Liver (tissue), 3 donors: ENCODE results near the gene PDS5A.

Experiments used
- EGR1 ChIP-seq, 2 donors: IDR thresholded peaks; 2 replicates each; pipeline ENCODE4 v1.6.1; 2016 to 2018; ENCODE audit warnings: antibody characterized with exemption in 2 of 2, low read depth in 2 of 2
- GABPA ChIP-seq, 2 donors: IDR thresholded peaks in 1 of 2; conservative IDR thresholded peaks in 1 of 2; 2 replicates each; pipeline ENCODE4 v1.6.1; 2016; ENCODE audit warnings: antibody characterized with exemption in 2 of 2, mild to moderate bottlenecking in 1 of 2, moderate library complexity in 1 of 2
- JUND ChIP-seq, 2 donors: IDR thresholded peaks; 2 replicates each; pipeline ENCODE4 v1.6.1; 2016; ENCODE audit warnings: antibody characterized with exemption in 2 of 2
- NR2F2 ChIP-seq: IDR thresholded peaks from 2 replicates; pipeline ENCODE4 v1.6.1; 2016; ENCODE audit warnings: antibody characterized with exemption
- YY1 ChIP-seq: IDR thresholded peaks from 2 replicates; pipeline ENCODE4 v1.6.1; 2016; ENCODE audit warnings: antibody characterized with exemption, mild to moderate bottlenecking
- TF ChIP-seq, protein P1 (sequence below): IDR thresholded peaks from 2 replicates; pipeline ENCODE4 v1.6.1; 2016; ENCODE audit warnings: antibody characterized with exemption, mild to moderate bottlenecking
- TF ChIP-seq, protein P2 (sequence below): fragments of 150-350 bp; IDR thresholded peaks from 2 replicates; pipeline ENCODE4 v1.5.1; 2017; ENCODE audit warnings: improper control_type of control experiment, low read depth, low read length; ENCODE audit not compliant: missing input control
- TF ChIP-seq, protein P3 (sequence below): IDR thresholded peaks from 2 replicates; pipeline ENCODE4 v1.6.1; 2016; ENCODE audit warnings: antibody characterized with exemption
- donor health status: healthy.
- donor health status: healthy.

DNA sequence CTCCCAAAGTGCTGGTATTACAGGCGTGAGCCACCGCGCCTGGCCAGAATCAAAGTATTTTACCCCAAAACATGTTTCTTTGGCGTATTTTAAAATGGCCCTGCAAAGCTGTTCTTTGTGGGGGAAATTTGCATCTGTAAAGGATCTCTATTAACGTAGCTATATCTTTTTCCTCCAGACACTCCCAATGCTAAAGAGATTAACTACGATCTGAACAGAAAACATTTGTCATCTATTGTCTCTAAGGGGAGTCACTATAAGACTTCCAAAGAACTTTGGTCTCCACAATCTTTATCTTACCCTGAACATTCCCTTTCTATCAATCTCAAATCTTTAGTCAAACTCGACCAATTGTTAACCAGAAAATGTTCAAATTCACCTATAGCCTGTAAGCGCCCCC is 19.1 kb upstream of the PDS5A start:
- no peak for TF ChIP-seq JUND (IDR thresholded peaks at IDR 0.05)
- TF ChIP-seq, protein P1, sequence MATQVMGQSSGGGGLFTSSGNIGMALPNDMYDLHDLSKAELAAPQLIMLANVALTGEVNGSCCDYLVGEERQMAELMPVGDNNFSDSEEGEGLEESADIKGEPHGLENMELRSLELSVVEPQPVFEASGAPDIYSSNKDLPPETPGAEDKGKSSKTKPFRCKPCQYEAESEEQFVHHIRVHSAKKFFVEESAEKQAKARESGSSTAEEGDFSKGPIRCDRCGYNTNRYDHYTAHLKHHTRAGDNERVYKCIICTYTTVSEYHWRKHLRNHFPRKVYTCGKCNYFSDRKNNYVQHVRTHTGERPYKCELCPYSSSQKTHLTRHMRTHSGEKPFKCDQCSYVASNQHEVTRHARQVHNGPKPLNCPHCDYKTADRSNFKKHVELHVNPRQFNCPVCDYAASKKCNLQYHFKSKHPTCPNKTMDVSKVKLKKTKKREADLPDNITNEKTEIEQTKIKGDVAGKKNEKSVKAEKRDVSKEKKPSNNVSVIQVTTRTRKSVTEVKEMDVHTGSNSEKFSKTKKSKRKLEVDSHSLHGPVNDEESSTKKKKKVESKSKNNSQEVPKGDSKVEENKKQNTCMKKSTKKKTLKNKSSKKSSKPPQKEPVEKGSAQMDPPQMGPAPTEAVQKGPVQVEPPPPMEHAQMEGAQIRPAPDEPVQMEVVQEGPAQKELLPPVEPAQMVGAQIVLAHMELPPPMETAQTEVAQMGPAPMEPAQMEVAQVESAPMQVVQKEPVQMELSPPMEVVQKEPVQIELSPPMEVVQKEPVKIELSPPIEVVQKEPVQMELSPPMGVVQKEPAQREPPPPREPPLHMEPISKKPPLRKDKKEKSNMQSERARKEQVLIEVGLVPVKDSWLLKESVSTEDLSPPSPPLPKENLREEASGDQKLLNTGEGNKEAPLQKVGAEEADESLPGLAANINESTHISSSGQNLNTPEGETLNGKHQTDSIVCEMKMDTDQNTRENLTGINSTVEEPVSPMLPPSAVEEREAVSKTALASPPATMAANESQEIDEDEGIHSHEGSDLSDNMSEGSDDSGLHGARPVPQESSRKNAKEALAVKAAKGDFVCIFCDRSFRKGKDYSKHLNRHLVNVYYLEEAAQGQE, result no peak
- TF ChIP-seq, protein P2, sequence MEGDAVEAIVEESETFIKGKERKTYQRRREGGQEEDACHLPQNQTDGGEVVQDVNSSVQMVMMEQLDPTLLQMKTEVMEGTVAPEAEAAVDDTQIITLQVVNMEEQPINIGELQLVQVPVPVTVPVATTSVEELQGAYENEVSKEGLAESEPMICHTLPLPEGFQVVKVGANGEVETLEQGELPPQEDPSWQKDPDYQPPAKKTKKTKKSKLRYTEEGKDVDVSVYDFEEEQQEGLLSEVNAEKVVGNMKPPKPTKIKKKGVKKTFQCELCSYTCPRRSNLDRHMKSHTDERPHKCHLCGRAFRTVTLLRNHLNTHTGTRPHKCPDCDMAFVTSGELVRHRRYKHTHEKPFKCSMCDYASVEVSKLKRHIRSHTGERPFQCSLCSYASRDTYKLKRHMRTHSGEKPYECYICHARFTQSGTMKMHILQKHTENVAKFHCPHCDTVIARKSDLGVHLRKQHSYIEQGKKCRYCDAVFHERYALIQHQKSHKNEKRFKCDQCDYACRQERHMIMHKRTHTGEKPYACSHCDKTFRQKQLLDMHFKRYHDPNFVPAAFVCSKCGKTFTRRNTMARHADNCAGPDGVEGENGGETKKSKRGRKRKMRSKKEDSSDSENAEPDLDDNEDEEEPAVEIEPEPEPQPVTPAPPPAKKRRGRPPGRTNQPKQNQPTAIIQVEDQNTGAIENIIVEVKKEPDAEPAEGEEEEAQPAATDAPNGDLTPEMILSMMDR, result no peak
- TF ChIP-seq GABPA (IDR thresholded peaks at IDR 0.05 in 1 of 2, conservative IDR thresholded peaks at IDR 0.05 in 1 of 2), result no peak
- no peak for TF ChIP-seq NR2F2
- TF ChIP-seq, protein P3, sequence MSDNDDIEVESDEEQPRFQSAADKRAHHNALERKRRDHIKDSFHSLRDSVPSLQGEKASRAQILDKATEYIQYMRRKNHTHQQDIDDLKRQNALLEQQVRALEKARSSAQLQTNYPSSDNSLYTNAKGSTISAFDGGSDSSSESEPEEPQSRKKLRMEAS, result no peak
- no peak for TF ChIP-seq EGR1 (IDR thresholded peaks at IDR 0.05; ENCODE audit: low read depth in 2 of 2)
- TF ChIP-seq YY1, result no peak
